GM12892 (cell line): ENCODE measurements around the gene PDGFA.

Experiments
- POLR2A ChIP-seq: IDR thresholded peaks from 2 replicates; pipeline ENCODE4 v1.6.1; 2011; ENCODE audit warnings: low read depth, low read length, control low read depth
- POLR2AphosphoS5 ChIP-seq: IDR thresholded peaks from 2 replicates; pipeline ENCODE4 v1.6.1; 2011; ENCODE audit warnings: low read depth, low read length, control low read depth
- TAF1 ChIP-seq: IDR thresholded peaks from 2 replicates; pipeline ENCODE4 v1.6.1; 2011; ENCODE audit warnings: low read depth, mild to moderate bottlenecking, control low read depth, low read length, borderline replicate concordance

DNA sequence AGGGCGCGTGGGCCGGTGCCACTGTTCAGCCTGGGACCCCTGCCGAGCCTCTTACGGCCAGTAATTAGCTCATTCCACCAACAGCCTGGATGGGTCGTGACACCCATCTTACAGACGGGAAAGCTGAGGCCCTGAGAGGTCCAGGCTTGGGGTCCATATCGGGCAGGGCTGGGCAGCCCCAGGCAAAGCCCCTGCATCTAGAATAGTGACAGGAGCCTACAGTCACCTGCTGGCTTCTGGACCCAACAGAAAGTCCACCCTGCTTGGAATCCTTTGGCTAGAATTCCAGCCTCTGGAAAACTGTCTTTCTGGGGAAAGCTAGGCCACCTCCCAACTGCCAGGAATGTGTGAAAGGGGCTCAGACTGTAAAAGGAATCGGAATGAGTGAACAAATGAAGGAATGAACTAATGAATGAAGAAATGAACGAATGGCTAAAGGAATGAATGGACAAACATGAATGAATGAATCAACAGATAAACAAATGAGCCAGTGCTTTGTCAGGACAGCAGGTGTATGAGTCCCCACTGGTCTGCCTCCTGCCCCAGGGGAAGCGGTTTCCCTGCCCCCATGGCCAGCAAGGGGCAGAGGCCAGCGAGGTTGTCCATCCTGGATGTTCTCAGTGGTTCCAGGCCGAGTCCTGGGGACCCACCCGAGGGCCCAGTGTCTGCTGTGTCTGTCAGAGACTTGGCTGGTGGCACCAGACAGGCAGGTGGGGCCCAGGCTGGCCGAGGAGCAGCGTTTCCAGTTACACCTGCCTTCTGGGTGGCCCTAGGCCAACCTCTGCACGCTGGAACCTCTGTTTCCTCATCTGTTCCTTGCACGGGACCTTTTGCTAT, 24.1 kb upstream of the PDGFA start:
- TF ChIP-seq POLR2A: no peak
- TF ChIP-seq POLR2AphosphoS5: no peak
- no peak for TF ChIP-seq TAF1
